ENCODE results near the gene FNDC11.
"Not testable (repeated sequence)": the region's sequence is repeated elsewhere in the genome, so short reads cannot be mapped to it uniquely, and the experiment has no call there.

FNDC11 gene, protein sequence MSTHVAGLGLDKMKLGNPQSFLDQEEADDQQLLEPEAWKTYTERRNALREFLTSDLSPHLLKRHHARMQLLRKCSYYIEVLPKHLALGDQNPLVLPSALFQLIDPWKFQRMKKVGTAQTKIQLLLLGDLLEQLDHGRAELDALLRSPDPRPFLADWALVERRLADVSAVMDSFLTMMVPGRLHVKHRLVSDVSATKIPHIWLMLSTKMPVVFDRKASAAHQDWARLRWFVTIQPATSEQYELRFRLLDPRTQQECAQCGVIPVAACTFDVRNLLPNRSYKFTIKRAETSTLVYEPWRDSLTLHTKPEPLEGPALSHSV
- total RNA-seq: 0.04 to 4.2 (median 0.49) reads per million in 3 experiments

DNA sequence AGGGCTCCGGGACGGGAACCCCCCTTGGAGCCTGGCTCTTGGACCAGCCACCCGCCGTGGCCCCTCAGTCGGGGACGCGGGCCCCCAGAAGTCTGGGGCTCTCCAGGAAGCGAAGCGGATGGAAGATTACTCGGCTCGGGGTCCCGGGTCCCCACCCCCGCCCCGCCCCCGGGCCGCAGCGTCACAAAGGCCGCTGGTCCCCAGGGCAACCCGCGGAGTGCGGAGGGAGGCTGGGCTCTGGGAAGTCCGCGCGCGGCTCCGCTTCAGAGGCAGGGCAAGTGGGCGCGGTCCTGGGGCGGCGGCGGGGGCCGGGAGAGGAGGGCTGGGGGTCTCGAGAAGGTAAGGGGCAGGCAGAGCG, at the start of gene FNDC11:
Gene FNDC11 (plus strand): TSS at position 227 of the 358 bp plus-strand sequence. CDS start 1,505 bp downstream, outside the sequence.
- DNase-seq: no peak

GRCh38 chr20:63504642-63505041, 49.3 kb upstream of the FNDC11 start:
- no peak for DNase-seq

DNA sequence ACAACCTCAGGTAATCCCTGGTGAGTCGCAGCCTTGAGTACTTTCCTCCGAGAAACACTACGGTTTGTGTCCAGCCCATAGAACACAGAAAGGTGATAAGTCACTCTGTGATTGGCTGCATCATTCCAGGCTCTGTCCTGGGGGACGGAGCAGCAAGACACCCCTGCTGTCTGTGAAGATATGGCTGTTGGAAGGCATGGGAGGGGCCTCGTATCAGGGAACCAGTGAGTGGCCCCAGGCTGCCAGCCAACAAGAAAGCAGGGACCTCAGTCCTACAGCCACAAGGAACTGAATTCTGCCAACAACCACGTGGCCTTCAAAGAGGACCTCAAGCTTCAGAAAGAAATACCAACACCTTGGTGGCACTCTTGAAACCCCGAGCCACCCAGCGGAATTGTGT, 48.7 kb upstream of the FNDC11 start:
- DNase-seq: no peak

DNA sequence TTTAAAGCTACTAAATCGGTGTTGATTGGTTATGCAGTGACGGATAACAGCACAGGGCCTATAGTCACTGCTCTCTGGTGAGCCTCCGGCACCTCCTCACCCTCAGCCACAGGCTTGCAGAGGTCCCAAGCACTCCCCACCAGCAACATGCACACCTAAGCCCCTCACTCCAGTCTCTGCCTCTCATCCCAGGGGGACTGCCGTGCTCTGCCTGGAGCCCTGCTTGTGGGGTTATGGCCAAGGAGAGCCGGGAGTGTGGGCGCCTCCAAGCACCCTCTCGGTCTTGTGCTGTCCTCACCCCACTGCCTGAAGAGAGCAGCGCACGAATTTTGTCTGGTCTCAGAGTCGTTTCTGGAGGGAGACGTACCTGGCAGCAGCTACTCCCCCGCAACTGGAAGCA, 48.2 kb upstream of the FNDC11 start:
- DNase-seq: no peak

- no peak for DNase-seq
Measured at GRCh38 chr20:63507083-63507743, 46.7 kb upstream of the FNDC11 start.

DNA sequence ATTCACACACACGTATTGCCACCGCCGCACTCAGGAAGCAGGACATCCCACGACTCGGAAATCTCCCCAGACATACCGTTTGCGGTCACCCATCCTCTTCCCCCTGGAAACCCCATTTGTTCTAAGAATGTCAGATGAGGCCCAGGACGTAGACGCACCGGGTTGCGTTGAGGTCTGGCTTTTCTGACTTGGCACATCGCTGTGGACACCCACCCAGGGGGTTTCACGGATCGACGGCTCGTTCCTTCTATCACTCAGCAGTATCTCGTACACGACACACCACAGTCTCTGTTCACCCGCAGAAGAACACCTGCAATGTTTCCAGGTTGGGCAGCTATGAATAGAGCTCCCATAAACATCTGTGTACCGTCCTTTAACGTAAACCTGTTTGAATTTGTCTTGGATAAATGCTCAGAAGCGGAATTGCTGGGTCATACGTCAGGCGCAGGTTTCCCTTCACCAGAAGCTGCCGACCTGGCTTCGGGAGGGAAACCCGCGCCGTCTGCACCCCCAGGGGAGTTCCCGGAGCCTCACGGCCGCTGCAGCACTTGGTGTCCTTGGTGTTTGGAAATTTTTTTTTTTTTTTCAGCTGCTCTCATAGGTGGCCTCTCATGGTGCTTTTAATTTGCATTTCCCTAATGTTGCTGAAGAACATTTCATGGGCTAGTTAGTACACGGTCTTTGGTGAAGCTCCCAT, 45.7 kb upstream of the FNDC11 start:
- no peak for DNase-seq

GRCh38 chr20:63509088-63509564, 44.8 kb upstream of the FNDC11 start:
- no peak for DNase-seq

DNA sequence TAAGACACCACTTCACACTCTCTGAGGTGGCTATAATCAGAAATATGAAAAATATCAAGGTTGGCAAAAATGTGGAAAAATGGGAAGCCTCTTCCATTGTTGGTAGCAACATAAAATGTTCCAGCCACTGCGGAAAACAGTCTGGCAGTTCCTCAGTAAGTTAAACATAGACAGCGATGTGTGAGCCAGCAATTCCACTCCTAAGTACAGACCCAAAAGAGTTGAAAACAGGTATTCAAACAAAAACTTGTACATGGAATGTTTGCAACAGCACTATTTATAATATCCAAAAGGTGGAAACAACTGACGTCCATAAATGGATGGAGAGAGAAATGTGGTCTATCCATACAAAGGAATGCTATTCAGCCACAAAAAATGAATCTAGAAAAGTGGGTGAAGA, 40.8 kb upstream of the FNDC11 start:
- DNase-seq: no peak

DNA sequence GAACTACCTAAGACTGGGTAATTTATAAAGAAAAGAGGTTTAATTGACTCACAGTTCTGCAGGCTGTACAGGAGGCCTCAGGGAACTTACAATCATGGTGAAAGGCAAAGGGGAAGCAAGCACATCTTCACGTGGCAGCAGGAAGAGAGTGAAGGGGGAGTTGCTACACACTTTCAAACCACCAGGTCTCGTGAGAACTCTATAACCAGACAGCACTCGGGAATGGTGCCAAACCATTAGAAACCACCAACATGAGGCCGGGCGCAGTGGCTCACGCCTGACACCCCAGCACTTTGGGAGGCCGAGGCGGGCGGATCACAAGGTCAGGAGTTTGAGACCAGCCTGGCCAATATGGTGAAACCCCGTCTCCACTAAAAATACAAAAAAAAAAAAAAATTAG, 39.4 kb upstream of the FNDC11 start:
- not testable (repeated sequence) for DNase-seq

GRCh38 chr20:63517376-63518309, 36.3 kb upstream of the FNDC11 start:
- DNase-seq: no peak

DNA sequence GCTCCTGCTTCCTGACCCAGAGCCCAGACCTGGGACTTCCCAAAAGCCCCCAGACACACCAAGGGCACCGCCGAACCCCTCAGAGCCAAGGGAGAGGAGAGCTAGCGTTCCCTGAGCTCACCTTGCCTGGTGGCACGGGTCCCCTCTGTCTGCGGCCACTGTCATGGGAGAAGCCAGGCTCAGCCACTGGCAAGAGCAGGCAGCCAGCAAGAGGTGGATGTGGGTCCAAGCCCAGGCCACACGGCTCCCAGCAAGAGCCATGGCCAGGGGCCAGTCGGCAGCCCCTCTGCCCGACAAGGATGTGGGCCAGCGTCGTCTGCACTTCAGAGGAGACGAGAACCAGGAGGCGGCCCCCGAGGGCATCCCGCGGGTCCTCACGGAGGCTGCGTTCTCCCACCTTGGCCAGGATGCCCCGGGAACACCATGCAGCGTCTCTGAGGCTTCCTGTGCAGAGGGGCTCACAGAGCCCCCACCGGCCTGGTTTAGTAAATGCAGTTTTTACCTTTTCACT, 35.6 kb upstream of the FNDC11 start:
- DNase-seq: no peak

DNA sequence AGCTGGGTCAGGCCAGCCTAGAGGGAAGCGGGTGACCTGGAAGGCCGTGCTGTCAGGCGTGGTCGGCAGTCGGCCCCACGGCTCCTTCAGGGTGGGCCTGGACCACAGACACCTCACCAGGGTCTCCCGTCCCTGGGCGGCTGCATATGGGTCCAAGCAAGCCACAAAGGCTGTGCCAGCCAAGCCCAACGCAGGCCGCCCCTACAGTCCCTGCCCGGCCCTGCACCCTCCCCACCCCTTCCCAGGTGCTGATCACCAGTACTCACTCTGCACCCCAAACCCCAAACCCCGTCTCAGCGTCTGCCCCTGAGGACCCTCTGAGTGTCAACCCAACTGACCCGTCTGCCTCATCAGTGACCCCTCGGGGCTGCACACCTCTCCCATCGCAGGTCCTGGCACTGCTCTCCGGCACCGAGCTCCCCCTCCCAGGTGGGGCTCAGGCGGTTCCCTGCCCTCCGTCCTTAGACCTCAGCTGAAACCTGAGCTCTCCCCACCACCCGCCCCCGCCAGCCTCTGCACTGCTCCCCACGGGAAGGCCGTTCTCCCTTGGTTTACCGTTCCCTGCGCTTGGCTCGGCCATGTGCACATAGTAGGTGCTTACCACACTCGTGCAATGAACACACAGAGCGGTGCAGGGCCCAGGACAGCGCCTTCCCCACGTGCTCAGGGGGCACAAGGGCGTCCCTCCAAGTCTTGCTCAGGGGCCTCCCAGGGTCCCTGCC, 34.9 kb upstream of the FNDC11 start:
- no peak for DNase-seq

GRCh38 chr20:63519668-63520503, 34.1 kb upstream of the FNDC11 start:
- DNase-seq: peak; percentile 54

DNA sequence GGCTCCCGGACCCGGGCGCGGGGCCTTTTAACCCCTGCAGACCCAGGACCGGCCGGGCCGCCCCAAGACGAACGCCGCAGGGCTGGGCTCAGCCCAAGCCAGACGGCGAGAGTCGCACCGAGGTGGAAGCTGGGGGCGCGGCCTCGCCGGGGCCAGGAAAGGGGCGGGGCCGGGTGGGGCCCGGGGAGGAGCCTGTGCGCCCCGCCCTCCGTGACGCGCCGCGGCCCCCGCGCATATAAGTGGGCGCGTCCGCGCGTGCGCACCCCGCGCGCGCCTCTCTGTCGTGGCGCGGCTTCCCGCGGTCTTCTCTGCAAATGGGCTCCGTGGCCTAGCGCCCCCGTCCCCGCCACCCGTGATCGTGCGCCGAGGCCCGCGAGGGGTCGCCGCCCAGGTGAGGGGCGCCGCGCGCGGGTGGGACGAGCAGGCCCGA, 33.4 kb upstream of the FNDC11 start, which contains the start of gene PPDPF:
Gene PPDPF (plus strand): TSS at position 262 of the 430 bp plus-strand sequence. CDS start 544 bp downstream, outside the sequence.
- peak; percentile 81 for DNase-seq

DNA sequence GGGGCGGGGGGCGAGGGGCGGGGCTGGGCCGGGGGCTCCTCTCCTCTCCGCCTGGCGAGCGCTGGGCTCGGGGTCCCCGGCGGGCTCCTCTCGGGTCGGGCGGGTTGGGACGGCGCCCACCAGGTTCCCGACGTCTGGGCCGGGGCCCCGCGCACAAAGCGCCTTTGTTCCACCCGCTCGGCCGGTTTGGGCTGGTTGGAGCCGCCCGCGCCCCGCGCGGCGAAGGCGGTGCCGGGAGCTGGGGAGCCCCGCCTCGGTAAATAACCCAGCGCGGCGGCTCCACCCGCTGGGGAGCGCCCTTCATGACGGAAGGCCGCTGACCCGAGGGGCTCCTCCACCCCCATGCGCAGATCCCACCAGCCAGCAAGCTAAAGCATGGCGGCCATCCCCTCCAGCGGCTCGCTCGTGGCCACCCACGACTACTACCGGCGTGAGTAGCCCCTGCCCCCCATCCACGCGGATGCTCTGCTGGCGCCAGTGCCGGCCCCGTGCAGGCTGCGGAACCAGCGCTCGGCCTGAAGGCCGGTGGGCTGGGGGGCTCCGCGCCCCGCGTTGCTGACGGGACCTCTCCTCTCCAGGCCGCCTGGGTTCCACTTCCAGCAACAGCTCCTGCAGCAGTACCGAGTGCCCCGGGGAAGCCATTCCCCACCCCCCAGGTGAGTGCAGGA, 32.9 kb upstream of the FNDC11 start:
- DNase-seq: peak; percentile 59

DNA sequence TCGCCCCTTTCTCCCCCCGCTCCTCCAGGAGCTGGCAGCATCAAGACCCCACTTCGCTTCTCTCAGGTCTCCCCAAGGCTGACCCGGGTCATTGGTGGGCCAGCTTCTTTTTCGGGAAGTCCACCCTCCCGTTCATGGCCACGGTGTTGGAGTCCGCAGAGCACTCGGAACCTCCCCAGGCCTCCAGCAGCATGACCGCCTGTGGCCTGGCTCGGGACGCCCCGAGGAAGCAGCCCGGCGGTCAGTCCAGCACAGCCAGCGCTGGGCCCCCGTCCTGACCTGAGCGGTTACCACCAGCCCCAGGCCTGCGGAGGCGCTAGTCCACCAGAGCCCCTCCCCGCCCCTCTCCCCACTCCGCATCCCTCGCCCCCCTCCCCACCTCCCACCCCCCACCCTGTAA, 32.4 kb upstream of the FNDC11 start:
- no peak for DNase-seq

DNA sequence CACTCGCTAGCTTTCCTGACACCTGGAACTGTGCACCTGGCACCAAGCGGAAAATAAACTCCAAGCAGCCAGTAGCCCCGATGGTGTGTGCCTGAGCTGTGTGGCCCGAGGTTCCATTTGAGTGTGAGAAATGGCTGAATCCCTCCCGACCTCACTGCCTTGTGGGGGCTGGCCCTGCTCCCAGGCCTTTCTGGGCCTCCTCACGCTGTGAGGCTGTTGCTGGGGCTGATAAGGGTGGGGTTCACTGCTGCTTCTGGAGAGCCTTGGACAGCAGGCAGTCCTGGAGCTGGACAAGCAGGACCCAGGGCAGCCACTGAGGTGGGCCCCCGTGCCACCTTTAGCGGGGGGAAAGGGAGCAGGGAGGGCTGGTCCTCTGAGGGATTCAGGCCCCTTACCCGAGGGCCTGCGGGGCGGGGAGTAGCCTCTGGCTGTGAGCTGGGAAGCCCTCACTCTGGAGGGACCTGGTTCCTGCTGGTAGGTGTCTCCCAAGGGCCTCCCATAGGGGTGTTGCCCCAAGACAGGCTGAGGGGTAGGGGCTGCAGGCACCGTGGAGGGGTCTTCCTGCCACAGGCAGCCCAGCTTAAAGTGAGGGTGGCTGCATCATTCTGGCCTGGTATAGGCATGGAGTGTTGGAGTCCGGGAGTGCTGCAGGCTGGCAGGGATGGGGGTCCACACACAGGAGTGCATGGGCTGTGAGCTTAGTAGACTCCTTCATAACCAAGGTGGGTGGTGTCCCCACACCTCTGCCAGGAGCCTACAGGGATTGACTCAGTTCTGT, 31.7 kb upstream of the FNDC11 start:
- no peak for DNase-seq

- no peak for DNase-seq
Measured at GRCh38 chr20:63522981-63523611, 30.9 kb upstream of the FNDC11 start.

DNA sequence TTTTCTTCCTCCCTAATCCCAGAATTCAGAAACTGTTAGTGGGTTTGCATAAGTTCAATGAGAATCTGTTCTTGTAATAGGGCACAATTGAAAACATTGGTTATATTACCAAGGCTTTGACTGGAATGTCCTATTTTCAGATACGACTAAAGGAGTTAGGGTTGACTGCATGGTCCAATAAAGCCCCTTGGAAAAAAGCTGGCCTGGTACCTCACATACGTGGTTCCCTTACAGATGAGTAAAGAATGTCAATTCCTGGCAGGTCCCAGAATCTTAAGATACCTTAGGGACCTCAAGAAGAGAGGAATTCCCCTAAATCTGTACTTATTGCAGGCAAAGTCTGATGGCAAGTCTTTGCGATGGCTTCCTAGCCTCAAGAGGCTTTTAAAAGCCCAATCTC, 28.8 kb upstream of the FNDC11 start:
- DNase-seq: no peak

Measured in central memory CD4-positive, alpha-beta T cell (primary cell).